GM23248 (cell line): ENCODE results near the gene ERI3. TPM values are rescaled to one million over a fixed set of nuclear protein-coding genes. Genes with fewer than 3 reads are reported as not detected.
A peak's percentile ranks its signal among the peaks of the same experiment; 100 is the strongest.

ENCODE experiments used
- DNase-seq: peaks from one replicate; pipeline ENCODE4 v3.0.0-alpha.2; 2015
- H2AFZ ChIP-seq: fragments of 200-600 bp; sonication (generic); 2 replicates; pipeline ENCODE4 v1.6.1; 2016; ENCODE audit warnings: antibody characterized with exemption
- H3F3A ChIP-seq: fragments of 200-600 bp; sonication (generic); 2 replicates; pipeline ENCODE4 v1.6.1; 2016; ENCODE audit warnings: mild to moderate bottlenecking, antibody characterized with exemption, mixed run types; ENCODE audit not compliant: insufficient read depth
- H3K27ac ChIP-seq: fragments of 200-600 bp; sonication (generic); 2 replicates; pipeline ENCODE4 v1.5.1; 2016; ENCODE audit warnings: mild to moderate bottlenecking
- H3K27me3 ChIP-seq: fragments of 200-600 bp; sonication (generic); replicated peaks from 2 replicates; pipeline ENCODE4 v1.6.1; 2016; ENCODE audit warnings: mild to moderate bottlenecking; ENCODE audit not compliant: insufficient read depth
- H3K36me3 ChIP-seq: fragments of 200-600 bp; sonication (generic); 2 replicates; pipeline ENCODE4 v1.6.1; 2016; ENCODE audit warnings: low read depth, mild to moderate bottlenecking
- H3K4me1 ChIP-seq: fragments of 200-600 bp; sonication (generic); 2 replicates; pipeline ENCODE4 v1.6.1; 2016; ENCODE audit warnings: mild to moderate bottlenecking; ENCODE audit not compliant: insufficient read depth
- H3K4me2 ChIP-seq: fragments of 200-600 bp; sonication (generic); one replicate; pipeline ENCODE4 v1.6.1; 2016; ENCODE audit warnings: mild to moderate bottlenecking; ENCODE audit not compliant: unreplicated experiment
- H3K4me3 ChIP-seq: fragments of 200-600 bp; sonication (generic); 2 replicates; pipeline ENCODE4 v1.5.1; 2016; ENCODE audit warnings: mild to moderate bottlenecking
- H3K79me2 ChIP-seq: fragments of 200-600 bp; sonication (generic); 2 replicates; pipeline ENCODE4 v1.6.1; 2016; ENCODE audit warnings: mild to moderate bottlenecking; ENCODE audit not compliant: insufficient read depth
- H3K9ac ChIP-seq: fragments of 200-600 bp; sonication (generic); 2 replicates; pipeline ENCODE4 v1.6.1; 2016; ENCODE audit warnings: mild to moderate bottlenecking
- H3K9me2 ChIP-seq: fragments of 200-600 bp; sonication (generic); 2 replicates; pipeline ENCODE4 v1.6.1; 2016; ENCODE audit warnings: mixed run types, mild to moderate bottlenecking, moderate library complexity; ENCODE audit not compliant: insufficient read depth
- H3K9me3 ChIP-seq: fragments of 200-600 bp; sonication (generic); one replicate; pipeline ENCODE4 v1.6.1; 2017; ENCODE audit warnings: low read depth
- H4K20me1 ChIP-seq: fragments of 200-600 bp; sonication (generic); 2 replicates; pipeline ENCODE4 v1.6.0; 2016; ENCODE audit not compliant: insufficient read depth
- EZH2 ChIP-seq: fragments of 200-600 bp; sonication (generic); IDR thresholded peaks from 2 replicates; pipeline ENCODE4 v1.6.1; 2018; ENCODE audit warnings: antibody characterized with exemption, mild to moderate bottlenecking; ENCODE audit not compliant: insufficient read depth, poor library complexity, severe bottlenecking
- EZH2phosphoT487 ChIP-seq: fragments of 200-600 bp; sonication (generic); IDR thresholded peaks from 2 replicates; pipeline ENCODE4 v1.6.1; 2018; ENCODE audit warnings: antibody characterized with exemption, moderate library complexity, mild to moderate bottlenecking, low read depth; ENCODE audit not compliant: insufficient read depth
- WGBS, 2 experiments: methylation state at CpG; one replicate each; pipeline ENCODE4 v1.1.6; 2015 to 2017; ENCODE audit warnings: low lambda C conversion rate in 2 of 2, low coverage in 1 of 2; ENCODE audit errors: missing lambda C conversion rate in 2 of 2; 5-methylcytosine and 5-hydroxymethylcytosine counted together
- in situ Hi-C: fragments of 300-500 bp; cut with MboI; formaldehyde crosslinking; loops from 2 replicates; pipeline ENCODE4 v1.15.0; 2020
- polyA plus RNA-seq: library from polyadenylated mRNA; unstranded; fragments of >200 nt; fragmentation: Nextera tagmentation; extraction: Ambion mirVana; gene quantifications from 2 replicates; pipeline ENCODE4 v1.2.1, GENCODE V29; 2016
- total RNA-seq: library from RNA; depleted of rRNA; stranded (reverse); fragments of >200 nt; shearing (Covaris generic); gene quantifications from 2 replicates; pipeline ENCODE4 v1.2.3, GENCODE V29; 2014

ERI3 gene
- total and polyA plus RNA-seq, 2 experiments from 2014 or later: 51.2 to 83.4 TPM

- Histone ChIP-seq H3K4me1 (no peaks in the 10 kb centered on the region), H3K9me2 (no peaks in the 10 kb centered on the region), H3K27me3 (no peaks in the 10 kb centered on the region), H3K4me2 (no peak overlapping the region), H4K20me1 (no peaks in the 10 kb centered on the region), H3K9me3 (no peaks in the 10 kb centered on the region), H2AFZ (no peak overlapping the region), H3F3A (no peaks in the 10 kb centered on the region), H3K9ac (no peak overlapping the region), H3K79me2 (no peaks in the 10 kb centered on the region), H3K4me3 (no peak overlapping the region), H3K27ac (no peak overlapping the region), H3K36me3 (peaks cover 9% of the 10 kb centered on the region; the same call in 1 of the 2 replicates)
- no peak for DNase-seq
- WGBS, 2 experiments: 94 to 95% methylated on average over 7 to 8 of the region's 8 CpGs
- TF ChIP-seq EZH2phosphoT487 (no peak), EZH2 (no peak)
- in situ Hi-C loops: no loop called here
These were observed 72.2 kb downstream of the ERI3 start for GRCh38 chr1:44282704-44283426.

- Histone ChIP-seq H3K4me3 (no peak overlapping the region), H3K36me3 (peaks cover 6% of the 10 kb centered on the region; the same call in 1 of the 2 replicates), H3K27ac (no peak overlapping the region), H3K9me3 (no peaks in the 10 kb centered on the region), H4K20me1 (no peaks in the 10 kb centered on the region), H3K4me1 (no peaks in the 10 kb centered on the region), H3K27me3 (no peaks in the 10 kb centered on the region), H2AFZ (no peak overlapping the region), H3K4me2 (no peak overlapping the region), H3K79me2 (no peaks in the 10 kb centered on the region), H3F3A (peaks cover 5% of the 10 kb centered on the region; the same call in 1 of the 2 replicates), H3K9me2 (no peaks in the 10 kb centered on the region), H3K9ac (no peak overlapping the region)
- in situ Hi-C loops: no loop called here
- TF ChIP-seq EZH2 (no peak), EZH2phosphoT487 (no peak)
- WGBS, 2 experiments: 100% methylated on average over 1 of the region's 1 CpG
- no peak for DNase-seq
These were observed 72.9 kb downstream of the ERI3 start for GRCh38 chr1:44281962-44282703.

GRCh38 chr1:44276901-44277300 lies 78.2 kb downstream of the ERI3 start:
- no peak for TF ChIP-seq EZH2phosphoT487
- no peak for TF ChIP-seq EZH2
- Histone ChIP-seq H3K27ac (no peak overlapping the region), H3F3A (peaks cover 8% of the 10 kb centered on the region), H4K20me1 (peaks cover 3% of the 10 kb centered on the region; the same call in 1 of the 2 replicates), H3K36me3 (no peaks in the 10 kb centered on the region), H3K79me2 (no peaks in the 10 kb centered on the region), H3K4me2 (no peak overlapping the region), H3K27me3 (no peaks in the 10 kb centered on the region), H3K4me3 (no peak overlapping the region), H2AFZ (no peak overlapping the region), H3K9ac (no peak overlapping the region), H3K4me1 (peaks cover 5% of the 10 kb centered on the region; the same call in 1 of the 2 replicates), H3K9me2 (no peaks in the 10 kb centered on the region), H3K9me3 (no peaks in the 10 kb centered on the region)
- 46 to 52% methylated on average over 2 of the region's 2 CpGs for WGBS, 2 experiments
- in situ Hi-C loops: no loop called here
- peak; percentile 60 for DNase-seq

- 15 to 20% methylated on average over 3 of the region's 3 CpGs for WGBS, 2 experiments
- H3K9me3 ChIP-seq: no peaks in the 10 kb centered on the region
- peaks cover 3% of the 10 kb centered on the region; the same call in 1 of the 2 replicates for H4K20me1 ChIP-seq
- H3K27me3 ChIP-seq: no peaks in the 10 kb centered on the region
- no peak overlapping the region for H2AFZ ChIP-seq
- H3K4me3 ChIP-seq: no peak overlapping the region
- TF ChIP-seq EZH2phosphoT487 (no peak), EZH2 (no peak)
- no peaks in the 10 kb centered on the region for H3K79me2 ChIP-seq
- no peaks in the 10 kb centered on the region for H3K36me3 ChIP-seq
- no peak overlapping the region for H3K4me2 ChIP-seq
- H3K4me1 ChIP-seq: peaks cover 5% of the 10 kb centered on the region; the same call in 1 of the 2 replicates
- no peaks in the 10 kb centered on the region for H3K9me2 ChIP-seq
- 0 out of 2 replicates have a peak overlapping the region, but pooled peaks have one; percentile 20 for H3K9ac ChIP-seq
- peaks cover 8% of the 10 kb centered on the region for H3F3A ChIP-seq
- in situ Hi-C loops: no loop called here
- H3K27ac ChIP-seq: no peak overlapping the region
- peak; percentile 41 for DNase-seq
These were observed 79.1 kb downstream of the ERI3 start for GRCh38 chr1:44275991-44276405.
